Measurements from ENCODE around the gene PIK3AP1. TPM values are rescaled to one million over a fixed set of nuclear protein-coding genes. Genes with fewer than 3 reads are reported as not detected.

PIK3AP1 gene
- total and polyA plus RNA-seq, 2 of the 13 experiments (the other 11 are each of a cell fraction or from before 2014, with no cell fraction given): 3.6 to 13.8 TPM

DNA sequence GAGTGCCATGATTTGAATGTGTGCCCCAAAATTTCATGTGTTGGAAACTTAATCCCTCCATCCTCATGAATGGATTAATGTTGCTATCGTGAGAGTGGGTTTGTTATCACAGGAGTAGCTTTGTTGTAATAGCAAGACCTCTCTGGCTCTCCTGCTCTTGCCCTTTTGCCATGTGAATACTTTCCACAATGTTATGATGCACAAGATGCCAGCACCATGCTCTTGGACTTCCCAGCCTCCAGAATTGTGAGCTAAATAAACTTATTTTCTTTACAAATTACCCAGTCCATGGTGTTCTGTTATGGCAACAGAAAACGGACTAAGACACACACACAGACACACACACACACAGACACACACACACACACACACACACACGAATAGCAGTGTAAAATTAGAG lies 82.2 kb downstream of the PIK3AP1 start:
- WGBS (ENCODE audit: low lambda C conversion rate): 59% methylated on average over 3 of the region's 3 CpGs
- Histone ChIP-seq H3K4me1 (ENCODE audit: insufficient read depth, low read length) (peaks cover 42% of the 10 kb centered on the region), H3K4me3 (replicated peaks in 1 of 3; ENCODE audit: insufficient read depth in 1 of 3, low read depth in 2 of 3, low read length in 3 of 3) (no peak overlapping the region), H4K20me1 (ENCODE audit: insufficient read depth, low read length) (no peaks in the 10 kb centered on the region), H3K9ac (ENCODE audit: insufficient read depth, low read depth, low read length) (no peak overlapping the region), H3K27ac (ENCODE audit: extremely low read length, insufficient read depth, low read length) (no peak overlapping the region), H3K36me3 (replicated peaks in 1 of 2; ENCODE audit: control insufficient read depth in 1 of 2, insufficient read depth in 2 of 2, low read length in 2 of 2) (no peaks in the 10 kb centered on the region), H2AFZ (ENCODE audit: low read length) (no peak overlapping the region), H3K27me3 (ENCODE audit: control insufficient read depth in 1 of 2, insufficient read depth in 2 of 2, low read length in 2 of 2) (no peaks in the 10 kb centered on the region), H3K4me2 (ENCODE audit: low read depth, low read length) (peak overlapping the region; percentile 18; the same call in 1 of the 2 replicates), H3K9me3 (ENCODE audit: low read length) (no peaks in the 10 kb centered on the region), H3K79me2 (ENCODE audit: insufficient read depth, low read length) (no peaks in the 10 kb centered on the region)
- POLR2A ChIA-PET: no interaction called here
- ATAC-seq (no peak), FAIRE-seq (no peak), DNase-seq (ENCODE audit: low spot score) (no peak)
- no TSS peak for BruUV-seq (replicated peaks)
- intact Hi-C loops (cut with micrococcal nuclease; ENCODE audit: unreplicated experiment): no loop called here
- in situ Hi-C loops (cut with HindIII; ENCODE audit: extremely low pct_ligation_motif_present, low pct_unique_long_range_greater_than_20kb): no loop called here
- CTCF ChIA-PET (ENCODE audit: low intra/inter-chr PET ratio, low total read pairs): no interaction called here
- TF ChIP-seq PHF8 (CRISPR knock-in tag; IDR thresholded peaks at IDR 0.05): no peak
- no peak for TF ChIP-seq SRSF4 (IDR thresholded peaks at IDR 0.05; ENCODE audit: low read depth, low read length, poor library complexity, severe bottlenecking)
- 0 out of 2 replicates have a peak, but pooled peaks have one; percentile 14 for TF ChIP-seq ZNF441 (CRISPR knock-in tag; IDR thresholded peaks at IDR 0.05; ENCODE audit: borderline replicate concordance)
- TF ChIP-seq, protein P1, sequence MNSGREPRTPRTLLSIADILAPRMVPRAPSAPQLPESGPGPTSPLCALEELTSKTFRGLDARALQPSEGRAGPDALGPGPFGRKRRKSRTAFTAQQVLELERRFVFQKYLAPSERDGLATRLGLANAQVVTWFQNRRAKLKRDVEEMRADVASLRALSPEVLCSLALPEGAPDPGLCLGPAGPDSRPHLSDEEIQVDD (CRISPR knock-in tag; IDR thresholded peaks at IDR 0.05; ENCODE audit: borderline replicate concordance): no peak
- TF ChIP-seq TBX2 (CRISPR knock-in tag; IDR thresholded peaks at IDR 0.05; ENCODE audit: borderline replicate concordance): no peak
- TF ChIP-seq ZBTB20 (CRISPR knock-in tag; IDR thresholded peaks at IDR 0.05; ENCODE audit: borderline replicate concordance, low read depth): no peak
- TF ChIP-seq, protein P2, sequence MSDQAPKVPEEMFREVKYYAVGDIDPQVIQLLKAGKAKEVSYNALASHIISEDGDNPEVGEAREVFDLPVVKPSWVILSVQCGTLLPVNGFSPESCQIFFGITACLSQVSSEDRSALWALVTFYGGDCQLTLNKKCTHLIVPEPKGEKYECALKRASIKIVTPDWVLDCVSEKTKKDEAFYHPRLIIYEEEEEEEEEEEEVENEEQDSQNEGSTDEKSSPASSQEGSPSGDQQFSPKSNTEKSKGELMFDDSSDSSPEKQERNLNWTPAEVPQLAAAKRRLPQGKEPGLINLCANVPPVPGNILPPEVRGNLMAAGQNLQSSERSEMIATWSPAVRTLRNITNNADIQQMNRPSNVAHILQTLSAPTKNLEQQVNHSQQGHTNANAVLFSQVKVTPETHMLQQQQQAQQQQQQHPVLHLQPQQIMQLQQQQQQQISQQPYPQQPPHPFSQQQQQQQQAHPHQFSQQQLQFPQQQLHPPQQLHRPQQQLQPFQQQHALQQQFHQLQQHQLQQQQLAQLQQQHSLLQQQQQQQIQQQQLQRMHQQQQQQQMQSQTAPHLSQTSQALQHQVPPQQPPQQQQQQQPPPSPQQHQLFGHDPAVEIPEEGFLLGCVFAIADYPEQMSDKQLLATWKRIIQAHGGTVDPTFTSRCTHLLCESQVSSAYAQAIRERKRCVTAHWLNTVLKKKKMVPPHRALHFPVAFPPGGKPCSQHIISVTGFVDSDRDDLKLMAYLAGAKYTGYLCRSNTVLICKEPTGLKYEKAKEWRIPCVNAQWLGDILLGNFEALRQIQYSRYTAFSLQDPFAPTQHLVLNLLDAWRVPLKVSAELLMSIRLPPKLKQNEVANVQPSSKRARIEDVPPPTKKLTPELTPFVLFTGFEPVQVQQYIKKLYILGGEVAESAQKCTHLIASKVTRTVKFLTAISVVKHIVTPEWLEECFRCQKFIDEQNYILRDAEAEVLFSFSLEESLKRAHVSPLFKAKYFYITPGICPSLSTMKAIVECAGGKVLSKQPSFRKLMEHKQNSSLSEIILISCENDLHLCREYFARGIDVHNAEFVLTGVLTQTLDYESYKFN (CRISPR knock-in tag; conservative IDR thresholded peaks at IDR 0.05): no peak
- TF ChIP-seq, protein P3, sequence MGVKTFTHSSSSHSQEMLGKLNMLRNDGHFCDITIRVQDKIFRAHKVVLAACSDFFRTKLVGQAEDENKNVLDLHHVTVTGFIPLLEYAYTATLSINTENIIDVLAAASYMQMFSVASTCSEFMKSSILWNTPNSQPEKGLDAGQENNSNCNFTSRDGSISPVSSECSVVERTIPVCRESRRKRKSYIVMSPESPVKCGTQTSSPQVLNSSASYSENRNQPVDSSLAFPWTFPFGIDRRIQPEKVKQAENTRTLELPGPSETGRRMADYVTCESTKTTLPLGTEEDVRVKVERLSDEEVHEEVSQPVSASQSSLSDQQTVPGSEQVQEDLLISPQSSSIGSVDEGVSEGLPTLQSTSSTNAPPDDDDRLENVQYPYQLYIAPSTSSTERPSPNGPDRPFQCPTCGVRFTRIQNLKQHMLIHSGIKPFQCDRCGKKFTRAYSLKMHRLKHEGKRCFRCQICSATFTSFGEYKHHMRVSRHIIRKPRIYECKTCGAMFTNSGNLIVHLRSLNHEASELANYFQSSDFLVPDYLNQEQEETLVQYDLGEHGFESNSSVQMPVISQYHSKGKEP (CRISPR knock-in tag; IDR thresholded peaks at IDR 0.05): no peak
- TF ChIP-seq, protein P4, sequence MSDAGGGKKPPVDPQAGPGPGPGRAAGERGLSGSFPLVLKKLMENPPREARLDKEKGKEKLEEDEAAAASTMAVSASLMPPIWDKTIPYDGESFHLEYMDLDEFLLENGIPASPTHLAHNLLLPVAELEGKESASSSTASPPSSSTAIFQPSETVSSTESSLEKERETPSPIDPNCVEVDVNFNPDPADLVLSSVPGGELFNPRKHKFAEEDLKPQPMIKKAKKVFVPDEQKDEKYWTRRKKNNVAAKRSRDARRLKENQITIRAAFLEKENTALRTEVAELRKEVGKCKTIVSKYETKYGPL (CRISPR knock-in tag; IDR thresholded peaks at IDR 0.05): no peak
- no peak for TF ChIP-seq ZFP36L2 (CRISPR knock-in tag; IDR thresholded peaks at IDR 0.05)
- no peak for TF ChIP-seq NONO (IDR thresholded peaks at IDR 0.05)
- 0 out of 2 replicates have a peak, but pooled peaks have one; percentile 25 for TF ChIP-seq NONO (CRISPR knock-in tag; conservative IDR thresholded peaks at IDR 0.05)
- TF ChIP-seq MED1 (CRISPR knock-in tag; IDR thresholded peaks at IDR 0.05): 0 out of 2 replicates have a peak, but pooled peaks have one; percentile 0
